MV-4-11 (cell line): Measurements from ENCODE around the gene SACS.

Experiments
- DNase-seq: peaks from one replicate; lab custom pipeline; 2025; lab: John Stamatoyannopoulos, UW

Gene SACS

DNA sequence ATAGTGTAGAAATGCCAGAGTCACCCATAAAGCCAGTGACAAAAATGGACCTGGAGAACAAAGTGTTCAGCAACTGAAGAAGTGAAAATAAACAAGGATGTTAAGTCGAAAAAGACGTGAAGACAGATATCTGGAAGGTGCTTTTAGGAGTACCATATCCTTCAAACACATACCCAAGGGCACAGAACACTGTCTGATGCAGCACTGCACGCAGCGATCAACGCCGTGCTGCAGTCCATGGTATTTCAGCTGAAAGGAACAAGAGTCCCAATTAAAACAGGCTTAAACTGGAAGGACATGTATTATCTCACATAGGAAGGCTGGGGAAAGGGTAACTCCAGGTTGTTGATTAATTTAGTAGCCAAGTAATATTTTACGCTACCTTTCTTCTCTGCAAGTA lies 144.5 kb downstream of the SACS start:
- DNase-seq, result no peak

DNA sequence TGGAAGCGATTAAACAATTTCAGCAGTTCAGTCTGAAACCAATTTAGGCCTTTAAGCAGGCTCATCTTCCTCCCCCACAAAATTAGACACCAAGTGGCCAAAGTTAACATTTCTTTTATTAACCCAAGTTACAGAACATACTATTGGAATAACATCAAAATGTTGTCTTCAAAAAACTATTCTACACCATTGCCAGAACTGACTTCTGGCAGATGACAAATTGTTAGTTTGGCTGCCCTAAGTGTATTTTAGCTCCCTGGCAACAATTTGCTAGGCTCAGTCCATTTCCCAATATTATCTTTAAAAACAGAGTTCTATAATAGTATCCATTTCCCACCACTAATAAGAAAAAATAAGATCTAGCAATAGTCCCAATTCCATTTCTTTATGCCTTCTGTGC lies 144.9 kb downstream of the SACS start:
- no peak for DNase-seq

DNA sequence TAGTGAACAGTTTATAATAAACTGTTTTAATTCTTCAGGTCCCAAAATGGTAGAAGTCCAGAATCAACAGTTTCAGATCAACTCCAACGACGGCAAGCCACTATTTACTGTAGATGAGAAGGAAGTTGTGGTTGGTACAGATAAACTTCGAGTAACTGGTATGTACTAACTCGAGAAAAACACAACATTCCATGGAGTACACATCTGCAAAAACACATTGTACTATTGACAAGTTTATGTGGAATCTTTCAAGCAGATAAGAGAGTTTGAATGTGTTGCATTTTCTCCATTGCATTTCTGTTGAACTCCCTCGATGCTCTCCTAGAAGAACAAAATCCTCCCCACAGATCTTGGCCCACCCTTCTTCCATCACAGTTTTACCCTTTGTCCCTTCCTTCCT lies 154.2 kb downstream of the SACS start:
- no peak for DNase-seq
